RPMI7951 (cell line): ENCODE results near the gene LPP. TPM values are rescaled to one million over a fixed set of nuclear protein-coding genes. Genes with fewer than 3 reads are reported as not detected.

ENCODE experiments used
- DNase-seq: peaks from one replicate; pipeline ENCODE4 v3.0.0-alpha.2; 2012; ENCODE audit warnings: low read depth
- total RNA-seq: library from RNA; depleted of rRNA; stranded (reverse); fragments of >200 nt; shearing (Covaris generic); gene quantifications from 2 replicates; pipeline ENCODE4 v1.2.3, GENCODE V29; 2014

The LPP gene
- total RNA-seq, 1 experiment from 2014 or later: 30.2 TPM

DNA sequence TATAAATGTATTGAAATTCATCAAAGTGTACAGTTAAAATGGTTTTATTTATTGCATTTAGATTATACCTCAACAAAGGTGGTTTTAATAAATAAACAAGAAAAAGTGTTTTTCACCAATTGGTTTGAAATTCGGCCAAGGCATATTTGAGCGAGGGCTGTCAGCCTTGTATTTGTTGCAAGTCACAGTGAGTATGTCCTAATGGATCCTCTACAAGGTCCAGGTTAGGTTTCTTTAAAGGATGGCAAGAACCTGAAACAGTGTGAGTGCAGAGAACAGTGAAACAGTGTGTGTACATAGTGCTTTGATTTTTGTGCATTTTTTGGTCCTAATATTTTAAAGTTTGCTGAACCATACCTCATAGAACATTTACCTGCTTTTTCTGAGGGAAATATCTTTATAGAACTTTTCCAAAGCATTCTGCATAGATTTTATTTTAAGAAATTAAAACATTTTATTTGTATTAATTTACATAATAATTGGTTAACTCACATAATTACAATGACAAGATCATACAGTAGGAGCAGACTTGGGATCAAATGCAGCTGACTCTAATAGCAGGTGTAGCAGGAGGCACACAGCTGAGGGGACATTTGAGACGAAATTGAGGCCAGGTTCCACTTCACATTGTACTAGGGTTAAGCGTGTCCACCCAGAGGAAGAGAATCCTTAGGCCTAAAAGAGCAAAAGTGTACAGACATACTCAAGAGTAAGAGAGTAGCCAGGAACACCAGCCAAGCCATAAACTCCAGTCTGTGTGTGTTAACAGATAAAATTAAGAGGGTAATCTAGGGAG lies 589.0 kb downstream of the LPP start:
- no peak for DNase-seq

DNA sequence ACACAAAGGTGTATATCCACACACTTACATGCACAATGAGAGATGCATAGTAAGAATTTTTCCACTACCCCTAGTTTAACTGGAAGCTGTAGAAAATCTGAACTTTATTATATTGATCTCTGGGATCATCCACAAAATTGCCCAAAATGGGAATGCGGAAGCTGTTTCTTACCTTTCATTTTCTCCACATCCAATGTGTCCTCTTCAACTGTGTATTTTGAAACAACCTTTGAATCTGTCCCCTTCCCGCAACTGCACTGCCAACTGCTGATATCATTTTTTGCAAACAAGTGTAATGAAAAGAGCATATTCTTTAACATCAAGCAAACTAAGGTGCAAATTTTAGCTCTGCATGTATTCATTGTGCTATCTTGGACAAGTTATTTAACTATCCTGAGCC lies 590.2 kb downstream of the LPP start:
- DNase-seq: no peak

DNA sequence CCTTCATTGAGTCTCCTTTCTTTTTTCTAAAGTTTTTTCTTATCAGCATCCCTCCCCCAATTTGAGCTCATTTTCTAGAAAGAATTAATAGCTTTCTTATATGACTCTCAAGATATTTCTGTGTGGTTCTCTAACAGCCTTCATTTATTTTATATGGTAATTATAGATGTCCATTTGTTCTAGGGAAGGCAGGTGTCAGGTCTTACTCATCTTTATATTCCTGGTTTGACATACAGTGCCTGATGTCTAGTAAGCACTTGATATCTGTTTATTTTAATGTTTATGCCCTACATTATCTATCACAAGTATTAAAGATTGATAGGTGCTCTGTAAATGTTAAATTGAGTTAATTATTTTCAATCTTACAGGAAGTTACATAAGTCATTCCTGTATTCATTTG lies 591.1 kb downstream of the LPP start:
- no peak for DNase-seq

DNA sequence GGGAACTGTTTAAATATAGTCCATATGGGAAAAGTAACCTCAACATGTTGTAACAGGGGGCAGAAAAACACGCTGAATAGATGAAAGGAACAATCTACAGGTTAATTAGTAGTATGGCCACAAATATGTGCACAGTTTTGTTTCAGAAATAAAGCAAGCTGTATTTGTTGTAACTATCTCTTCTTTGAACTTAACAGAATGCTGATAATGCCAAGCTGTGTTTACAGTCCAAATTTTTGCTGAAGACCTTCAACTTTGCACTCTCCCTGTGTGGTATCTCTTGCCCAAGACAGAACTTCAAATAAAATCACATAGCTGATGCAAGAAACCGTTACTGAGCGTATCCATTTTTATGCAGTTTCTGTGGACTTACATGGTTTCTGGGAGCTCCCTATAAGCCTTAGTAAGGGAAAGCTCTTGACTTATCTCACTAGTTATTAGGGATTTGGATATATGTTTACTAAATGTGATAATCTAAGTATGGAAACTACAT lies 592.4 kb downstream of the LPP start:
- no peak for DNase-seq

DNA sequence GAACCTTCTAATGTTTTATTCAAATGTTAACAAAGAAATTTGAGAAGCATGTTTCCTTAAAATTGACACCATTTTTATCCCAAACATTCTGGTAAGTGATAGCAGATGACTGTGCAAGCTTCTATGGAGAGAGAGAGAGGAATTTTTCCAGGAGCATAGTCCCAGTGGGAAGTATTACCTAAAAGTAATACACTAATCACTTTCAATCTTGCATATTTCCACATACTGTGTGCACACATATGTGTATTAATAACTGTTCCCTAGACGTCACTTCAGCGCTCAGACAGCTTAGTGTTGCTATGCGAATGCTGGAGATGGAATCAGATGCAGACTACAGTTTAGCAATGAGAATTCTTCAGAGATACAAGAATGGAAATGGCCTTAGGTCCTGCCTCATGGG lies 593.5 kb downstream of the LPP start:
- no peak for DNase-seq

DNA sequence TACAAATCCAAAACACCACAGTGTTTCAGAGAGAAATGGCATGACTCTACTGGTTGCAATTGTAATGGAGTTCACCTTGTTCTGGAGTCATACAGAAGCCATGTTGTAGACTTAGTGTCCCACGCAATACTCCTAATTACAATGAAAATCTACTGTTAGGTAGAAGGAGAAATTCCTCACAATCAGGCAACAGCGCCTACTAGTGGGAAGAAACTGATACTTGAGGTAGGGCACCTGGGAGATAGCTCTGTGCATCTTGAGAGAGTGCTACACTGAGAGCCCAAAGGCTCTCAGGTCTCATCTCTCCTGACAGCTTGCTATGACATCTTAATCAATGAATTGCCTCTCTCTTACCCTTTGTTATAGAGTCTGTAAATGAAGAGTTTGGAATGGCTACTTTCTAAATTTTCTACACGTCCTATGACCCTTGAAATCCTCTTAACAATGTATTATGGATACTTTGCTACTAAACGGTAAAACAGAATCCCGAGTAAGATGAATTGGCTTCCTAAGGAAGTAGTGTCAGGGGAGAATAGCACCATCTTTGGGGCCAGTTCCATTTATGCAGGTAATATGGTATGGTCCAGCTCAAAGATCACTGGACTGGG lies 595.2 kb downstream of the LPP start:
- peak; percentile 47 for DNase-seq

DNA sequence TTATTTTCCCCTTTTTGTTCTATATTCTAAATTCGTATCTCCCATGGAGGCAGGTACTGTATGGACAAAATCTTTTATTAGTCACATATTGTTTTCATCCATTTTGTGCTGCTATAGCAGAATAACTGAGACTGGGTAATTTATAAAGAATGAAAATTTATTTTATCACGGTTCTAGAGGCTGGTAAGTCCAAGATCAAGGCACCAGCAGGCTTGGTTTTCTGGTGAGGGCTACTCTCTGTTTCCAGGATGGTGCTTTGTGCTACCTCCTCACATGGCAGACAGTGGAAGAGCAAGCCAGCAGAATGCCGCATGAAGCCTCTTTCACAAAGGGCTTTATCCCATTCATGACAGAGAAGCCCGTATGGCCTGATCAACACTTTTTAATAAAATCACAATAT lies 595.9 kb downstream of the LPP start:
- no peak for DNase-seq

DNA sequence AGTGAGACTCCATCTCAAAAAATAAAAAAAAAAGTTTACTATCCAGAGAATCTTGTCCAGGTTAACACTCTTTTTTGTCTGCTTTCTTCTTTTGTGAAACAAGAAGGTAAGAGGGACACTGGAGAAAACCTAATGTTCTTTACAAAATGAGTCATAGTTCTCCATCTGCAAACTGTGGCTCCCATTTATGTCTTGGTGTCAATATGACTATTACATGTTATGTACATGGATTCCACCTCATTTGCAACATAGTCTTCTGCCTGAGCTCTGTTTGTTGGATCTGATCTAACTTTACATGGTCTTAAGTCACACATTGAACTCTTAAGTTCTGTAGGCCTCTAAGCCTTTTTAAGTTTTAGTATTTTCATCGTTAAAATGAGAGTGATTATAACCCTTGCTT lies 596.7 kb downstream of the LPP start:
- no peak for DNase-seq

DNA sequence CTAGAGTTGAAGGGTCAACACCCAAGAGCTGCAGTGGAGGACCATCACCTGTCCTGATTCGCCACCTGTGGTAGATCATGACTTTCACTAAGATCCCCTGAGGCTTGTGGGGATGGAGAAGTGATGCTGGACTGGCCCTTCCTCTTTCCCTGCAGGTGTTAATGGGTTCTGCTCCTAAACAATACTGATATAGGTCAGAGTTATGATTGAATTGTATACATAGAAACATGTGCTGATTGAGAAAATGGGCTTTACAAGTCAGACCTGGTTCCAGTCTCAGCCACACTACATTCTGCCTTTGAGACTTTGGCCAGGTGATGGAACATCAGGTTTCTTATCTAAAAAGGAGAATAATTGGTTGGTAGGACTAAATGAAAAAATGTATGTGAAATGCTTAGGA lies 598.9 kb downstream of the LPP start:
- DNase-seq: no peak

DNA sequence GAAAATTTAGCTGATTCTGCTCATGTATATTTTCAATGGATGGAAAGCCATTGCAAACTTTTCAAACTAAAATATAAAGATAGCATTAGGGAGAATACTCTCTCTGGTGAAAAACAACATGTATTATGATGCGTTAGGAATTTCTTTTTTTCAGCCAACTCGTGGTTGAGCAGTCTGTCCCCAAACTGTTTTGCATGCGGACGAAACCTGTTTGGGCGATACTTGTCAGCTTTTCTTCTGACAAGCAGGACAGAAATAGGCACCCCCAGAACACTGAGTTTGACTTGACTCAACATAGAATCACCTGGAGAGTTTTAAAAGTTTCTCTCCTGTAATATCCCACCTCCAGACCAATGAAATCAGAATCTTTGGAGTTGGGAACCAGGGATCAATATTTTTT lies 600.3 kb downstream of the LPP start:
- no peak for DNase-seq

DNA sequence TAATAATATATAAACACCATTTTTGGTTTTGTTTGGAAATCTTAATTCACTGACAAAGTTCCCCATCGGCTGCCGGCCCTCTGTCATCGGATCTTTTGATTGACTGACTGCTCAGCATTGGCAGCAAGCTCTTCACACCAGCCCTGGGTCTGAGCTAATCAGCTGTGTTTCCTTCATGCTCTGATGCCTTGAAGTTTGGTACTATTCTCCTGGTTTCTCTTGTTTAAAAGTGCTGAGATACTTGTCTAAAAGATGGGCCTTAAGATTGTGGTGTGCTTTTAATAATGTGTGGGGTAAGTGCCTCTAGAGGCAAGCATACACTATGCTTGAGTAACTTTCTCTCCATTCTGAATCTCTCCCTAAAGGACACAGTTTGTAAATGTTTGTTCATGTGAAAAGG lies 602.3 kb downstream of the LPP start:
- DNase-seq: no peak

DNA sequence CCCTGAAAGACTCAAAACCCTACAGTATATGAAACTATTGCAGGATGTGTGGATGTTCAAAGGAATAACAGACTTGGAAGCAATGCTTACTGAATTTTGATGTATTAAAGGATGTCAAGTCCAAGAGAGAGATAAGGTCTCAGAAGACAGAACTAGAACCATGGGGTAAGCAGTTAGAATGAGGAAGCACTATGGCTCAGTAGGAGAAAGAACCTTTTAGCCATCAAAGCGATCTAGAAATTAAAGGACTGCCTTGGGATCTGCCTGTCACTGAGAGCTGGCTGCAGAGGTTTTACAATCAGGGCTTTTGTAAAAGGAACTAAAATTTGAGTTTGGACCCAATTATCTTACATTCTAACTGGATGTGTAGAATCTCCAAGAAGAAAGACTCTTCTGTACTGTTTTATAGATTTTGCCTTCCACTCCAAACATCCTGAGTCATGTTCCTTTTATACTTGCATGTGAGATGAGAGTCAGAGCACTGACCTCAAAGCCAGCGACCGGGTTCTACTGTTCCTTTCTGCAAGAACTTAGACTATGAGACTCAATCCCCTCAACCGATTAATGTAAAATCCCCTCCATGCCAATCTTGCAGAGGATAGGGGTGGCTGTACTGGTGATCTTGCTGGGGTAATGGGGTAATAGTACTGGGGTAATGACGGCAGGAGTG lies 605.5 kb downstream of the LPP start:
- DNase-seq: peak; percentile 31

DNA sequence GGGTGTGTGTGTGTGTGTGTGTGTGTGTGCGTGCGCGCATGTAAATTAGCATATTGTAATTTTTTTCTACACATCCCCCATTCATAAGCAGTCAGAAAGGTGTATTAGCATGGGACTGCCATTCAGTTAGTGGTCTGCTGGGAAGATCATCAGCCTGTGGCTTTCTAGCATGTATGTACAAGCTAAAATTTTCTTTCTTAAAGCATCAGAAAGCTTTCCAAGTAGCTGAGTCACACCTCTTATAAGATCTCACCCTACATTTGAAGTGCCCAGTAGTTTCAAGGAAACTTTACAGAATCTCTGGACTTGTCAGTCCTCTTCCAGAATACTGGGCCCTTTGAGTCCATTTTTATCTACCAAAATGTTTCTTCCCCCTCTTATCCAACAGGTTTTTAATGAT lies 606.5 kb downstream of the LPP start:
- DNase-seq: peak; percentile 13

DNA sequence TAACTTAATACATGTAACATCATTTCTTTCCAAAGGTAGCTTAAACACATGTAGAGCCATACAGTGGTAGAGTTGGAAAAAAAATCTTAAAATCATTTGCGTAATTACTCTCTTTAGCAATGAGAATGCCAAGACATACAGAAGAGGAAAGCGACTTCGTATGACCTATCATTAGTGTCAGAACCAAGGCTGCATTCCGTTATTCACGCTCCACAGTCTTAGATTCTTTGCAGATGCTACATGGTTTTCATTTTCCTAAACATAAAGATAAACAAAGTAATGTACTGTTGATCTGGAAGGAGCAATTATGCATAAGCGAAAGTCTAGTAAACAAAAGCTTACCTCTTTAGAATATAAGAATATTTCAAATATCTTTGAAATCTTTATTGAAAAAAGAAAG lies 607.5 kb downstream of the LPP start:
- no peak for DNase-seq

DNA sequence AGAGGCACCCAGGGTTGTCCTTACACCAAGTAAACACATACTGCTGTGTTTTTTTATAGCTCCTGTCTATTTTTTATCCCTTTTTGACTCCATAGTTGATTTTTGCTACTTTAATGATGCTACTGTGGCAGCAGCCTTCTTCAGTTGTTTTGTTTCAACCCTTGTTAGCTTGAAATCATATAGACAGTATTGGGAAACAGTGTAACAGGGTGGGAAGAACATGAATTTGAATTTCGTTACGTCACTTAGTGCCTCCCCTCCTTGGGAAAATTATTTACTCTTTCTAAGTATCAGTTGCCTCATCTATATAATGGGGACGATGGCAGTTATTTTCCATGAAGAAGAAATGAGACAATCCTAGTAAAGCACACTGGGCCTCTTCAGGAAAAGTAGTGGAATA lies 608.0 kb downstream of the LPP start:
- no peak for DNase-seq

DNA sequence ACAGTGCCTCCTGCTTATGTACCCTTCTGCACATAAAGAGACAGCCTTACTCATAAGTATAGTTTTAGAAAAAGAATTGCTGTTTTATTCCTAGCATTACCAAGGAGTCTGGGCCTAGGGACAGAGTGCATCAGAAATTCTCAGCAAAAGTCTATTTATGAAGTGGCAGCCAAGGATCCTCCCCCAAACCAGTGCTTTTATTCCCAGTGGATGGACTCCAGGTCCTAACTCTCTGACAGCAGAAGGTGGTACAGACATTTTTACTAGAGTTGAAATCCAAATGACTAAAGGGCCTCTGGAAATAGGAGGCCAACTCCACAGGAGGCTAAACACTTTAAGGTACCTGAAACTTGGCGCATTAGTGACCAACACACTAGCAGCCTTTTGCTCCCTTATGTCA lies 610.7 kb downstream of the LPP start:
- no peak for DNase-seq

DNA sequence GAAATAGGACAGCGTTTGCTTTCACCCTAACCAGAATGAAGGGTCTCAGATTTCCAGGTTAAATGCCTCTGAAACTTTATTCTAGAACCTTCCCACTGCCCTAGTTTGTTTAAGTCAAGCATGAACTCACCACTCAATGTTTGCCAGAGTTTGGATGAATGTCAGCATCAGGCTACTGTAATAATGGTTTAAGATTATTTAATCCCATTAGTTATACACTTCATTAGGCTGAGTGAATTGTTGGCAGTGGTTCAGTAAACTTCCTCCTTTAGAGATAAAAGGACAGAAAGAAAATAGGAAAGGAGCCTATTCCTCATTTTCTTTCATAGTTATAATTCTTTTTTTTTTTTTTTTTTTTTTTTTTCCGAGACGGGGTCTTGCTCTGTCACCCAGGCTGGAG lies 615.9 kb downstream of the LPP start:
- DNase-seq: no peak

DNA sequence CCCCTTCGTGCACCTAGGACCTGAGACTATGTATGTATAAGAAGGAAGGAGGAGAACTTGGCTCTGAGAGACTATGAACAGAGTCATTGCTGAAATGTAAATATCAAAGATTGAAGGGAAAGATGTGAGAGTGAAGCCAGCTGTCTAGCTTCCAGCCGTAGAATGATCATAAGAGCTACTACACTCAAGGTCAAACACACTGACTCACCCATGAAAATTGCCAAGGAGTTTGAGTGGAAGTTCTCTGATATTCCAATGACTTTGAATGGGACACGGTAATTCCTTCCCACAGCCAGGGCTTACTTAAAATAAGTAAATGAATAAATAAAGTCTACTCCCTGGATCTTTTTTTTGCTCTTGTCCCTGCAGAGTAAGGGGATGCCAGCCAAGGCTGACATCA lies 618.9 kb downstream of the LPP start:
- peak; percentile 72 for DNase-seq

DNA sequence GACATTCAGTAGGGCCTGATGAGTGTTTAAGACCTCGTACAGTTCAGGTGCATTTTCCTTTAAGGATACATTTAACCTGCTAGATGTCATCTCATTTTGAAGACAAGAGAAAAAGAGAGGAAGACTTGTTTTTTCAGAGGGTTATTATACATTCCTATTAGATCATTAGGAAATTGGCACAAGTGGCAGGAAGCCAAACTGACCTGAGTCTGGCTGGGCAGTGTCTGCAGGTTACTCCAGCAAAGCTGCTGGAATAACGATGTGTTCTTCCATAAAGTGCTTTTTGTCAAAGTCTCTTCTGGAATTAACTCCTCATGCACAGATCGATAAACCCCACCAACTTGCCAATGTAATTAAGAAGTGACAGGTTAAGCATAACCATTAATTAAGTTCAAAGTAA lies 621.5 kb downstream of the LPP start:
- DNase-seq: no peak

DNA sequence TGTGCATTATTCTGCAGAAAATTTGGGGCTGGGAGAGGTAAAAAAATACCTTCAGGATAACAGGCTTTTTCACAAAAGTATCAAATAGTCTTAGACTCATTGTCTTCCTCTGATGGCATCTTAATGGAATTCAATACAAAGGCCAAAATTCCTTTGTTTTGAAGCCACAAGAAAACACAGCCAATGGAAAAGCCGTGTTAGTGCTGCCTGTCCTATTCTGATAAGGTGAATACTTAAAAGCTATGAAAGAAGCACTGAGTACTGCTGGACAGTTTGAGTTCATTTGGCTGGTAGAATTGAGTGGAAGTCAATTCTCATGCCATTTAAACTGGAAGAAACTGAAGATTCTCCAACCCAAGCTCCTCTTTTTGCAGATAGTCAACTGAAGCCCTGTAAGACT lies 622.5 kb downstream of the LPP start:
- DNase-seq: peak; percentile 39

DNA sequence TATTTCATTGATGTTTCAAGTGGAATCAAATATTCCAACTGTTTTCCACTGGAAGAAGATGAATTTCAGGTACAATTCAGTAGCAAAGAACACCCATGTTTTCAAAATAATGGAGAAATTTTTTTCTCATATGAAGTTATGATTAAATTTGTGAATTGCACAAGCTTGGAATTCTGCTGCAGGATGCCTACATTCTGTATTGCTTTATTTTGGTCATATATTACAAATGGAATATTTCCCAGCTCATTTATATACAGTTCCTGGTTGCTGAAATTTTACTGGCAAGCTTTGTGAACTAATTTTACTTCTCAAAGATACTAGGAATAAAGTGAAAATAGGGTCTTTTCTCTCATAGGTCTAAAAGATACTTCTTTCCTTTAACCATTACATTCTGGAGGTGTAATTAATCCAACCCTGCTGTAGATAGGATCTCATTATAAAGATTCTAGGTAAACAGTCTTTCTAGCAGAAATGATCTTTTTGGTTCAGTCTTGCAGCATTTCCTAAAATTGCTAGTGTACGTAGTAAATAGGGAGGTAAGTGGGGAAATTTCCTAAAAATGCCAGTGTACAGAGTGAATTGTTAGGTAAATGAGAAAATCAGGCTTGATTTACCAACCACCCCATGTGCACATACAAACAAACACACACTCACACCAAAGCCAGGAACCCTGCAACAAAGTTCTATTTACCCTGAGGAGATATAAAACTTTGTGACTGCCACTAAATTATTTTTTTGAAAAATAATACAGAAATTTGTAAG lies 624.3 kb downstream of the LPP start:
- no peak for DNase-seq

DNA sequence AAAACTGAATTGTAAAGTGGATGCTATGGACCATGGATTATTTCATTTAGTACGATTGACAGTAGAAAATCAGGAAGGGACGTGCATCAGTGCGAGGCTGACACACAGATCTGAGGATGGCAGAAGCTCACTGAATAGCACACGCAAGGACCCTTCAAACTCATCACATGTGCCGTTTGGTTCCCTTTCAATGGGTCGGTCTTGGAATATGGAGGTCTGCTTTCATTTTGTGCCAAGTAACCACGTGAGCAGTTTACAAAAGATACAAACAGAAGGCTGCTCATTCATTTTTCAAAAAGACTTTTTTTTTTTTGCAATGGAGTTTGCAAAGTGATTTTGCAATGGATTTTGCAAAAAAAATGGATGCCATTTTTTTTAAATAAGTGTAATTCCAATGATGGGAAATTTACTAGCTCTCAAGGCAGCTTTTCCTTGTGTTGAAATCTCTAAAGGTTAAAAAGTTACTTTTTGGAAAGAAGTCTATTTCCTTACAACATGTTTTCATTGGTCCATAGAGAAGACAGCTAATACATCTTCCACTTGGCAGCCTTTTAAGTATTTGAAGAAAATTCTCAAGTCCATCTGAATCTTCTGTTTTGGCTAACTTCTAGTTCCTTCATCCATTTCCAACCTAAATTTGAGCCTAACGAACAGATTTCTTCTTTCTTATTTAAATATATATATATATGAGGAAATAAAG lies 625.5 kb downstream of the LPP start:
- DNase-seq: no peak
